T-helper 1 cell treated with Interleukin-12 subunit alpha and Interleukin-12 subunit beta and Interleukin-4 antibody, amounts not matched to agents 30 ng/mL and 1 ng/mL, for 36 hours (primary cell): Measurements from ENCODE around the gene PCGF2. TPM values are rescaled to one million over a fixed set of nuclear protein-coding genes. Genes with fewer than 3 reads are reported as not detected.

Source experiments
- intact Hi-C: fragments of 100-400 bp; cut with micrococcal nuclease; formaldehyde crosslinking; loops from one replicate; pipeline ENCODE4 v1.15.1; 2024
- total RNA-seq: library from RNA; stranded (reverse); gene quantifications from 2 replicates; pipeline ENCODE4 v1.2.3, GENCODE V29; 2022

The PCGF2 gene
- total RNA-seq, 1 donor from 2014 or later: 2.1 TPM

DNA sequence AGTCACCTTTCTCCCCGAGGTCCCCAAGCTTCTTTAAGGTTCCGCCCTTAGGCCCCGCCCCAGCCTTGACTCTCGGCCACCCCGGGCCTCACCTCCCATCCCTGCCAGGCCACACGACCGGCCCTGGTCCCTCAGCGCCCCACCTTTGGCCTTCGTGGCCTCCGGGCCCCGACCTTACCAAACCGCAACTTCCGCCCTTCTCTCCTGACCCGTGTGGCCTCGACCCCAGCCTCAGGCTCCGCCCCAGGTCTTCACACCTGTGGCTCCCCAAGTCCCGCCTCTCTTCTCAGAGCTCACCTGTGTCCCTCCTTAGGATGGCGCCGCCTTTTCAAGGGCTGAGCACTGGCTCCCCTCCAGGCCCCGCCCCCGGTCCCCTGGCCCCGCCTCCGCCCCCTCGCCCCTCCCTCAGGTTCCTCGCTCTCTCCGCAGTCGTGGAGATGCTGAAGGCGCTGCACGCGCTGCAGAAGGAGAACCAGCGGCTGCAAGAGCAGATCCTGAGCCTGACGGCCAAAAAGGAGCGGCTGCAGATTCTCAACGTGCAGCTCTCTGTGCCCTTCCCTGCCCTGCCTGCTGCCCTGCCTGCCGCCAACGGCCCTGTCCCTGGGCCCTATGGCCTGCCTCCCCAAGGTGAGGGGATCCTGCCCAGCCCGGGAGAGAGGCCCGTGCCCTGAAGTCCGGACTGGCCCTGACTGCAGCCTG lies 28.0 kb downstream of the PCGF2 start:
- intact Hi-C loops: no loop called here

- intact Hi-C loops: no loop called here
Observed at GRCh38 chr17:38719289-38719942, 28.7 kb downstream of the PCGF2 start.

- intact Hi-C loops: no loop called here
Observed at GRCh38 chr17:38717139-38717745, 30.9 kb downstream of the PCGF2 start.

GRCh38 chr17:38716368-38717005 lies 31.6 kb downstream of the PCGF2 start:
- intact Hi-C loops: no loop called here

DNA sequence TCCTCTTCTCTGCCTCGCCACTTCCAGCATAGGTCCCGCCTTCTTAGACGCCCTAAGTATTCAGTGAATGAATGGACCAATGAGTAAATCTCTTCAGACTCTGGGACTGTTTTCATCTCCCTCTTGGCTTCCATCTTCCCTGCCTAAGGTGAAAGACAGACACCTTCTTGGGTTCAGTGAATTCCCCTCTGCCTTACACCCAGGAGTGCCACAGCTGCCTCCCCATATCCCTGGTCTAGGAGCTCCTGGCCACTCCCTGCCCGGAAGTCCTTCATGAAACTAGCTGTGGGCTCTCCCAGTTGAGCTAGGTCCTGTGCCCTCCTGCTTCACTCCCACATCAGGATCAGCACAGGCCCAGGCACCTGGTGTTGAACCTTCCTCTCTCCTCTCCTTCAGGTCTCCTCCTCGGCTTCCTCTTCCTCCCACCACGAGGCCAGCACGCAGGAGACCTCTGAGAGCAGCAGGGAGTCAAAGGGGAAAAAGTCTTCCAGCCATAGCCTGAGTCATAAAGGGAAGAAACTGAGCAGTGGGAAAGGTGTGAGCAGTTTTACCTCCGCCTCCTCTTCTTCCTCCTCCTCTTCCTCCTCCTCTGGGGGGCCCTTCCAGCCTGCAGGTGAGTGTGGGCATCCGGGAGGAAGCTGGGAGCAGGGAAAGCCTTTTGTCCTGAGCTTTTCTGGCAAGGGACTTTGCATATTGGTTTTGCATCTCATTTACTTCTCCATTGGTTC lies 32.8 kb downstream of the PCGF2 start:
- intact Hi-C loops: no loop called here

DNA sequence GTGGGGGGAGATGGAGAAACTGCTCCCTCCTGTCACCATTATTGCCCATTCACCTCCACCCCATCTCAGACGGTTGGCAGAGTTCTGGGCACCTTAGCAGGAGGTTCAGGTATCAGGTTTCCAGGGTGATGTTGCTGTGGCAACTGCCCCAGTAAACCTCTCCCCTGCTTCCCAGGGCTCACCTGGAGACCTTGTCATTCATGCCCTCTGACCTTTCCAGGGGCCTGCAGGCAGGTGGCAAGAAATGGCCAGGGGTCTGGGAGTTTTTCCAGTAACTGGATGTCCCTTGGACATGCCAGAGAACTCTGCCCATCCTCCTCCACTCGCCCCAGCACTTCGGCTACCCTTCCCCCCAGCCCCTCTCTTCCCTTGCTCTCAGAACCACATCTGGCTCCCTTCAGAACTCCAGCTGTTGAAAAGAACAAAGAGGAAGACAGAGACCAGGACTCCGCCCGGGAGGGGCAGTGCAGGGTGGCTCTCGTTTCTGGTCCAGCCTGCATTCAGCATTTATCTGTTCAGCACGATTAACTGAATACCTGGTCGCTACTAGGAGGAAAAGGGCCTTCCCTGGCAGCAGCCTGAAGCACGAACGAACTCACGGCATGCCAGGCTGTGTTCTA lies 34.6 kb downstream of the PCGF2 start:
- intact Hi-C loops: no loop called here

DNA sequence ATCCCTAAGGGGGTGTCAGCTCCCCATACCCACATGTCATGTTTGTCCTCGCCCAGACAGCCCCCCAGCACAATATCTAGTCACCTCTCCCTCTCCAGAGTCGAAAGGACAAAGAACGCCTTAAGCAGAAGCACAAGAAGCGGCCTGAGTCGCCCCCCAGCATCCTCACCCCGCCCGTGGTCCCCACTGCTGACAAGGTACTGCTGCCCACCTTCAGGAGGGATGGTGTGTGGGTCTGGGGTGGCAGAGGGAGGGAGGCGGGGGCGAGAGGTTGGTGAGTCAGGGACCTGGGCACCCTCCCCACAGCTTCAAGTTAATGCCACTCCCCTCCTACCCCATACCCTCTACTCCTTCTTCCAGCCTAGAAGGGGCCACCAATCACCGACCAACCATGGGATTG lies 35.5 kb downstream of the PCGF2 start:
- intact Hi-C loops: no loop called here

GRCh38 chr17:38711792-38712571 lies 36.2 kb downstream of the PCGF2 start:
- intact Hi-C loops: no loop called here

DNA sequence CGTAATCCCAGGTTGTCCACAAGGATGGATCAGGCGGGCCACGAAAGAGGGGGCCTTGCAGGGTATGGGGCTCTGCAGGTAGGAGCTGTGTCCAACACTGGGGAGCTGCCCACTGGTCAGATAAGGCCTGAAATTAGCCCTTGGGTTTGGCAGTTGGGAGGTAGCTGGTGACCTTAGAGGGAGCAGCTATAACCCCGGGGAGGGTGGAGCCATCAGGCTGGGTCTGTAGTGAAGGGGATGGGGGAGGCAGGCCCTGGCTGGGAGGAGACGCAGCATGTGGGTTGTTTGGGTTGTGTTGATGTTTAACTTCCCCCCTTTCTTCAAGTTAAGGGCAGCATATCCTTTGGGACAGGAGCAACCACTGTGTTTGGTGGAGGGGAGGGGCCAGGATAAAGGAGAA lies 37.2 kb downstream of the PCGF2 start:
- intact Hi-C loops: no loop called here

GRCh38 chr17:38710604-38710962 lies 37.6 kb downstream of the PCGF2 start:
- intact Hi-C loops: no loop called here

DNA sequence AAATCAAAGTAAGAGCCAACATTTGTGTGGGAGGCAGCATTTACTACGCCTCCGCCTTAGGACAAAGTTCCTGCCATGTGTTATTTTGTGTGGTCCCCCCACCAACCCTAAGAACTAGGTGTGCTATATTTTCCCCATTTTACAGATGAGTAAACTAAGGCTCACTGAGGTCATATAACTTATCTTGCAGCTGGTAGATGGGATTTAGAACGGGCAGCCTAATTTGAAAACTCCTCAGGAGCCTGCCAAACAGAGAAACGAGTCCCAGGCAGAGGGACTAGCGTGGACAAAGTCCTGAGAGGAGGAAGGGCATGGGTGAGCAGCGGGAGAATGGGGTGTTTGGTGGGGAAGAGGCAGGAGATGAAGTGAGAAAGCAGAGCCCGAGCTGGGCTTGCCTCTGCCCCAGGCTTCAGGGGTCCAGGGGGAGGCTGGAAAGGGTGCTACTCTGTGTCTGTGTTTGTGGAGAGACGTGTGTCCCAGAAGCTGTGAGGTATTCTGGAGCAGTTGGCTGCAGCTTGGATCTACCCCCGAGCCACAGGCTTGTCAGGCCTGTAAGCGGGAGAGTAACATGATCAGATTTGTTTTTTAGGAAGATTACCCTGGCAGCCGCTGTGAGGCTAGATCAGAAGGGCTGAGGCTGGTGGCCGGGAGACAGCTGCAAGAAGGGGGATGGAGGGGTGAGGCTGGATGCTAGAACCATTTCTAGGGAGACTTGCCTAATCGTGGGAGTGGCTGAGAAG lies 38.1 kb downstream of the PCGF2 start:
- intact Hi-C loops: loop anchor here (10.0 kb wide), 1 partner anchor 1615 kb away; no protein-coding TSS in a partner anchor

DNA sequence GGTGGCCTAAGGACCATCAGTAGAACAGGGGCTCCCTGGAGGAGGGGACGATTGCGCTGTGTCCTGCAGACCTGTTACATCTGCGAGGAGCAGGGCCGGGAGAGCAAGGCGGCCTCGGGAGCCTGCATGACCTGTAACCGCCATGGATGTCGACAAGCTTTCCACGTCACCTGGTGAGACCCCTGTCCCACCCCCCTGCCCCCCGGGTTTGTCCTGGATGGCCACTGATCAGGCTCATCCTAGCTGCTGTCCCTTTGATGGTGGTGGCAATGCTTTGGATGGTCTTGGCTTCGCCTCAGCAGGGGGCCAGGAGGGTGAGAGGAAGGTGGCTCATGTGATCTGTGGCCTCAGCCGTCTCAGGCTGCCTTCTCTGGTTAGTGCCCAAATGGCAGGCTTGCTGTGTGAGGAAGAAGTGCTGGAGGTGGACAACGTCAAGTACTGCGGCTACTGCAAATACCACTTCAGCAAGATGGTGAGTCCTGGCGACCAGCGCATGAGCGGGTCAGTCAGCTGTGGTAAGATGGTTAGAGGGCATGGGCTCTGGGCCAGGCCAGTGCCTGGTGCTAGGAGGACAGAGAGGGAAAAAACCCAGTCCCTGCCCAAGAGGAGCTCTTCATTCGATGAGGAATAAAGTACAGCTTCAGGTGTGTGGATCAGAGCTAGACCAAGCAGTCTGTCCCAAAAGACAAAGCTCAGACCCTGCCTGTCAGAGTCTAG lies 38.9 kb downstream of the PCGF2 start:
- intact Hi-C loops: loop anchor here (10.0 kb wide), 1 partner anchor 1616 kb away; no protein-coding TSS in a partner anchor

- intact Hi-C loops: loop anchor here (10.0 kb wide), 1 partner anchor 1617 kb away; no protein-coding TSS in a partner anchor
Observed at GRCh38 chr17:38707678-38708351, 40.3 kb downstream of the PCGF2 start.

DNA sequence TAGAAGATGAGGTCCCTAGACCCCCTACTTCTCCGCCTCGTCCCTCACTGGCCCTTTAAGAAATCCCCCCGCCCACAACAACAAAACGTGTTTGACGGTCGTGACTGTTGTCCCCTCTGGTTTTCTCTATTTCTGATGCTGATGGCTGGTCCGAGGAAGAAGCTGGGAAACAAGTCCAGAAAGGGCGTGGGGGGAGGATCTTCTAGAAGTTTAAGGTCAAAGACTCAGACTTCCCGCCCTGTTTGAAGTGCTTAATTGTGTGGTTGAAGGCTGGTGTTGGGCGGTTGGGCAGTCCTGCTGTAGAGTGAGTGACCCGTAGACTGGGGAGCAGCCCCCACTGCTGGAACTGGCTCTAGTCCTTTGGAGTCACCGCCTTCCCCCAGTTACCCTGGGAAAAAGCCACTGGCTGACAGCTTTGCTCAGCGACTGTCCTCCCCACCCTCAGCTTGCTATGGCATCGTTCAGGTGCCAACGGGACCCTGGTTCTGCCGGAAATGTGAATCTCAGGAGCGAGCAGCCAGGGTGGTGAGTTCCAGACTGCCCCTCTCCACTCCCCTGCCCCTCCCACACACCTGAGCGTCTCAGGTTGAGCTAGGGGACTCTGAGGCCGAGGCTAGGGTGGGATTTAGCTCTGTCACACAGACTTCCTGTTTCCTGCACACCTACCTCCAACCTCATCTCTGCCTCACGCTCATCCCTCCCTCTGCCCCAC lies 41.5 kb downstream of the PCGF2 start:
- intact Hi-C loops: loop anchor here (1.0 to 10.0 kb wide), 3 partner anchors 22 to 1618 kb away; no protein-coding TSS in a partner anchor

GRCh38 chr17:38705803-38706504 lies 42.2 kb downstream of the PCGF2 start:
- intact Hi-C loops: loop anchor here (1.0 to 10.0 kb wide), 3 partner anchors 22 to 1619 kb away; no protein-coding TSS in a partner anchor

DNA sequence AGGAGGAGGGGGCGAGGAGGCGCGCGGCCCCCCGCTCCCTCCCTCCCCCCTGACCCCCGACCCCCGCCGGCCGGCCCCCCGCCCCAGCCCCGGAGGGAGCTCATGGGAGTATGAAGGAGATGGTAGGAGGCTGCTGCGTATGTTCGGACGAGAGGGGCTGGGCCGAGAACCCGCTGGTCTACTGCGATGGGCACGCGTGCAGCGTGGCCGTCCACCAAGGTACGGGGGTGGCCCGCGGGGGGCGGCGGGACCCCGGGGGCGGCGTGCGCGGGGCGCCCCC lies 42.7 kb downstream of the PCGF2 start:
- intact Hi-C loops: loop anchor here (10.0 kb wide), 1 partner anchor 1619 kb away; no protein-coding TSS in a partner anchor
